GM12872 (cell line): Measurements from ENCODE around the gene FCER1G.

Experiments used
- TF ChIP-seq, protein P1 (sequence below): IDR thresholded peaks from 3 replicates; pipeline ENCODE4 v1.5.1; 2011; ENCODE audit warnings: low read depth, mild to moderate bottlenecking, low read length, moderate library complexity; ENCODE audit not compliant: insufficient read depth

Gene FCER1G

DNA sequence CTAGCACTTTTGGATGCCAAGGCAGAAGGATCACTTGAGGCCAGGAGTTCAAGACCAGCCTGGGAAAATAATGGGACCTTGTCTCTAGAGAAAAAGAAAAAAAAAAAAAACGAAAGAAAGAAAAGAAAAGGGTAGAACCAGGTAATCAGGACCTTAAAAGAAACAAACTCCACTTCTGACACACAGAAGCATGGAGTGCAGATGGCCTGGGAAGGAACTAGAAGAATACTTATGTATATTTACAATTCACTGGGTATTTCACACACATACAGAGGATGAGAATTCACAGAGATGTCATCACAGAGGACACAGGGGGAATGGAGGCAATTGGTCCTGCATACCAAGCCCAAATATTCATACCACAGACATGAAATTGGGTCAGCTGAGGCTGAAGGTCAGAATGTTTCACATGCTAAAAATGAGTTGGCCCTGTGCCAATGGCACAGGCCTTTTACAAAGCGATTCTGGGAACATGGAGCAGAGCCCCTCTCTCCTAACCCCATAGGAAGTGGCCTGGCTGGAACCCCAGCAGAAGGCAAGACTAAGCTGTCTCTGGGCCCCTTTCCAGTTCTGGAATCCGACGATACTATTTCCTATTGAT, 42.2 kb upstream of the FCER1G start:
- TF ChIP-seq, protein P1, sequence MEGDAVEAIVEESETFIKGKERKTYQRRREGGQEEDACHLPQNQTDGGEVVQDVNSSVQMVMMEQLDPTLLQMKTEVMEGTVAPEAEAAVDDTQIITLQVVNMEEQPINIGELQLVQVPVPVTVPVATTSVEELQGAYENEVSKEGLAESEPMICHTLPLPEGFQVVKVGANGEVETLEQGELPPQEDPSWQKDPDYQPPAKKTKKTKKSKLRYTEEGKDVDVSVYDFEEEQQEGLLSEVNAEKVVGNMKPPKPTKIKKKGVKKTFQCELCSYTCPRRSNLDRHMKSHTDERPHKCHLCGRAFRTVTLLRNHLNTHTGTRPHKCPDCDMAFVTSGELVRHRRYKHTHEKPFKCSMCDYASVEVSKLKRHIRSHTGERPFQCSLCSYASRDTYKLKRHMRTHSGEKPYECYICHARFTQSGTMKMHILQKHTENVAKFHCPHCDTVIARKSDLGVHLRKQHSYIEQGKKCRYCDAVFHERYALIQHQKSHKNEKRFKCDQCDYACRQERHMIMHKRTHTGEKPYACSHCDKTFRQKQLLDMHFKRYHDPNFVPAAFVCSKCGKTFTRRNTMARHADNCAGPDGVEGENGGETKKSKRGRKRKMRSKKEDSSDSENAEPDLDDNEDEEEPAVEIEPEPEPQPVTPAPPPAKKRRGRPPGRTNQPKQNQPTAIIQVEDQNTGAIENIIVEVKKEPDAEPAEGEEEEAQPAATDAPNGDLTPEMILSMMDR, result no peak

DNA sequence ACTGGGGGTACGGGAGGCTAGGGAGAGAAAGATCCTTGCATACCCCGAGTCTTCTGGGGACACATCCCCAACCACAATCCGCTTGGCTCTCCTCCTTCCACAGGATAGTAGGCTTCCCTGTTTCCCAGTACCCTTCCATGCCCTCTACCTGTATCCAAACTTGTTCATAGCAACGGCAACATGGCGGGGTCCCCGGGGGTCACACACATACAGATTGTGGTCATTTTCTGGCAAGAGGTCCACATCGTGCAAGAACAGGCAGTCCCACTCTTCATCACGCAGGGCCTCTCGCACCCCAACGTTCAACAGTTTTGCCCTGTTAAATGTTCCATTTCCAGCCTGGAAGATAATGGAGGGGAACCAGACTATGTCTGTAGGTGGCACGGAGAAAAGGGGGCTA, 41.4 kb upstream of the FCER1G start:
- TF ChIP-seq, protein P1, result no peak

DNA sequence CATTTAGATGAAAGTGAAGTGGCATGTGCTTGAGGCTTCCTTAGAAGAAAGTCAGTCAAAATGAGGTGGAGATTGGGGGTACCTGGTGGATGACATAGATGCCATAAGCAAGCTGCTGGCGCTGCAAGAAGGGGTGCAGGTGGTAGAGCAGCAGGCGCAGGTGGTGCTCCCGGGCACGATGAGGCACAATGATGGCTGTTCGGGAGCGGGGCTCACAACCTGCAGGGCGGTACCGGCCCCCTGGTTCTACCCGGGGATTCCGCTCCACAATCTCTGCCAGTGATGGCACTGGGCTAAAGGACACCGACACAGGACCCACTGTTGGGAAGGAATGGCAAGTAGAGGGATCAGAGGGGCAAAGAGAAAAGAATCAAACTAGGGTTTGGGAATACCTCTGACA, 40.2 kb upstream of the FCER1G start:
- TF ChIP-seq, protein P1, result no peak

DNA sequence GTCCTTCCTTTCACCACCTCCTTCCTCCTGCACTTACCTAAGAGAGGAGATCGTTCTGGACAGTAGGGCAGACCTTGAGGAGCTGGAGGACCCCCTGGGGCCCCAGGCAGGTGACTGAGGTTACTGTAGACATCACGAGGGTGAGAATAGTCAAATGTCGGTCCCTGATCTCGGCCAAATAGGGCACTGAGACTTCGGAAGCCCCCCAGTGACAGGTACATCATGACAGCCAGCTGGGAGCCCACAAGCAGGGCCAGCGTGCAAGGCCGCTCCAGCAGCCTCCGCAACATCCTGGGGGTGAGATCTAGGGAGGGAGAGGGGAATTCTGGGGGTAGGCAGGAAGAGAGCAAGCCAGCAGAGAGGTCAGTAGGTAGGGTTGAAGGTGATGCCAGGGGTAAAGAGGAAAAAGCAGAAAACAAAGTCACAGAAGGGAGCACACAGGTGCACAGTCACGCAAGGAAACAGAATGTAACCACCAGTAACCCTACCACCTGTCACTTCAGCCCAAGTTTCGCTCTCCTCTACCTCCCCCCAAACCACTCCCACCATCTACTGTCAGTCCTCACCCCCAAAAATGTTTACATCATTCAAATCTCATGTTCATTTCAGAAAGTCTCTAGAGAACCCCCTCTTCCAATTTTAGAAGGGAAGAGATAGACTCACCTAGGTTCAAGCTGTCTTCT, 39.2 kb upstream of the FCER1G start:
- TF ChIP-seq, protein P1, result no peak

DNA sequence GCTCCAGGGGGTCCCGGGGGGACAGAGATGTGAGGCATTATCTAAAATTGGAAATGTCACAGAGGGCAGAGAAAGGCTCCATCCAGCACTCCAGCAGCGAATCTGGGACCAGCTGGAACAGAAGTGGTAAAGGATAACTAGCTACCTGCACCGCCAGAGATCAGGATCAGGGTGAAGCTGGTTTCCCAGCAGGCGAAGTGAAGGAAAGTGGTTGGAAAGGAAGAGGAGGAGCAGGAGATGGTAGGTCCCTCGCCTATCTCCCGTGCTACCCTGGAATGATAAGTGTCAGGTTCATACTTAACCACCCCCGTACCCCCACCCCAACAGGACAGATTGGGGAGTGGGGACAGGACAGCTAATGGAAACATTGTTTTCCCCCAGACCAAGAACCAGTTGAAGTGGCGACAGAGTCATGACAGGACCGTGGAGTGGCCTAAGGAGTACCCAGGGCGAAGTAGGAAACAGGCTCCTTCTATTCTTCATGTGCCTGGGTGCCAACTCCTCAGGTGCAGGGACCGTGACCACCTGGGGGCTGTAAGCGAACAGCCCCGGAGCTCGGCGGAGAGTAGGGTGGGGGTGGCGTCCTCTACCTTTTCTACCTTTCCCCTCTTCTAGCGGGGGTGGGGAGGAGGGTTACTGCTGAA, 38.5 kb upstream of the FCER1G start:
- TF ChIP-seq, protein P1, result no peak

DNA sequence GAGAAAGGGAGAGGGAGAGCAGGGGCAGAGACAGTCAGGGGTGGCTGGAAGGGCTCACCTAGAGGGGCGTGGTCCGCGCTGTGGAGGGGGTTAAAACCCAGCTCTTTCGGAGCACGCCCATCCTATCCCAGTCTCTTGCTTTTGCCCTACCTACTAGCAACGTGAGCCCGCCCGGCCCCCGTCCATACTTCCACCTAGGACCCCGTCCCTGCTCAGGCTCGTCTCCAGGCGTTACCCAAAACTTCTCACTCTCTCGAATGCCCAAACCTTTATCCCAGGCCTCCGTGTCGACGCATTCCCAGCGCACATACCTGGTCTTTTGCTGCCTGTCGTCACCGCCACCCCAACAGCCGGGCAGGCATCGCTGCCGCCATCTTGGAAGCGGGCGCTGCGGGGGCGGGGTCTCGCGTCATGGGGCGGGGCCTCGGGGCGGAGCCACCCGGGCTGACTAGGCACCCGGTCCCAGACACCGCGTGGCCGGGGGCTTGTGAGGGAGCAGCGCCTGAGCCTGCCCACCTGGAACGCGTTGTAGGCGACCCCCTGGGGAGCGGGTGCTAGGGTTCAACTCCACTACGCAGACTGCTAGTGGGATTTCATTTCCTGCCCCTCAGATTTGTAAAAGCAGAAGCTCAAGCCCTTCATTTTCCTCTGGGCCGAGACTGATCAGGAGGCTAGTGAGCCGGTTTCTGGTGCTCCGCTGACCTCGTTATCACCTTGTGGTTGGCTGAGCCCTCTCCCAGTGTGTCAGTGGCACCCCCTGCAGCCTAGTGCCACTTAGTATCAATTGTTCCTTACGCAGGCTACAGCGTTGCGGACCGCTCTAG, 37.8 kb upstream of the FCER1G start, which contains the start of gene B4GALT3:
B4GALT3 (minus strand) TSS at position 396 of the 824 bp plus-strand sequence. CDS start 1,447 bp downstream, outside the sequence.
- TF ChIP-seq, protein P1, result no peak

DNA sequence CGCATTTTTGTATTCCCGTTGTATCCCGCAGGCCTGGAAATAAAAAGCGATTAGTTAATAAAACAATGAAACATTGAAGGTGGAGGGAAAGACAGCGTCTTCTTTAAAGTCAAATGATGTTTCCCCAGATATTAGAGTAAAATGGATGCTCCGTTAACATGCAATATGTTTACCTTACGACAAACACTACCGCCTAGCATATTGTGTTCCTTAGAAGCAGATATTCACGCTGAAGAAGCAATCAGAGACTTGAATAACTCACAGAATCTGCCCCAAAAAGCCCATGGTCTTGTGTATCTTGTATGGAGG, 37.2 kb upstream of the FCER1G start:
- TF ChIP-seq, protein P1, result no peak
